ENCODE data around the gene FILIP1L.

GRCh38 chr3:99808163-99808794 lies 306.0 kb downstream of the FILIP1L start:
- TF ChIP-seq, protein P1, sequence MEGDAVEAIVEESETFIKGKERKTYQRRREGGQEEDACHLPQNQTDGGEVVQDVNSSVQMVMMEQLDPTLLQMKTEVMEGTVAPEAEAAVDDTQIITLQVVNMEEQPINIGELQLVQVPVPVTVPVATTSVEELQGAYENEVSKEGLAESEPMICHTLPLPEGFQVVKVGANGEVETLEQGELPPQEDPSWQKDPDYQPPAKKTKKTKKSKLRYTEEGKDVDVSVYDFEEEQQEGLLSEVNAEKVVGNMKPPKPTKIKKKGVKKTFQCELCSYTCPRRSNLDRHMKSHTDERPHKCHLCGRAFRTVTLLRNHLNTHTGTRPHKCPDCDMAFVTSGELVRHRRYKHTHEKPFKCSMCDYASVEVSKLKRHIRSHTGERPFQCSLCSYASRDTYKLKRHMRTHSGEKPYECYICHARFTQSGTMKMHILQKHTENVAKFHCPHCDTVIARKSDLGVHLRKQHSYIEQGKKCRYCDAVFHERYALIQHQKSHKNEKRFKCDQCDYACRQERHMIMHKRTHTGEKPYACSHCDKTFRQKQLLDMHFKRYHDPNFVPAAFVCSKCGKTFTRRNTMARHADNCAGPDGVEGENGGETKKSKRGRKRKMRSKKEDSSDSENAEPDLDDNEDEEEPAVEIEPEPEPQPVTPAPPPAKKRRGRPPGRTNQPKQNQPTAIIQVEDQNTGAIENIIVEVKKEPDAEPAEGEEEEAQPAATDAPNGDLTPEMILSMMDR (conservative IDR thresholded peaks at IDR 0.05; ENCODE audit: low read depth, low read length): peak; percentile 80
- no peak for TF ChIP-seq MAFK (IDR thresholded peaks at IDR 0.05; ENCODE audit: low read depth, low read length)
- no peak for TF ChIP-seq FOS (IDR thresholded peaks at IDR 0.05; ENCODE audit: low read depth, low read length)
- TF ChIP-seq CEBPB (IDR thresholded peaks at IDR 0.05; ENCODE audit: low read depth, low read length): no peak
- TF ChIP-seq POLR2A (IDR thresholded peaks at IDR 0.05; ENCODE audit: low read depth, low read length): no peak
- no peak for TF ChIP-seq MXI1 (IDR thresholded peaks at IDR 0.05; ENCODE audit: borderline replicate concordance, low read depth, low read length)
- TF ChIP-seq BHLHE40 (IDR thresholded peaks at IDR 0.05; ENCODE audit: low read depth, low read length): no peak
- TF ChIP-seq, protein P2, sequence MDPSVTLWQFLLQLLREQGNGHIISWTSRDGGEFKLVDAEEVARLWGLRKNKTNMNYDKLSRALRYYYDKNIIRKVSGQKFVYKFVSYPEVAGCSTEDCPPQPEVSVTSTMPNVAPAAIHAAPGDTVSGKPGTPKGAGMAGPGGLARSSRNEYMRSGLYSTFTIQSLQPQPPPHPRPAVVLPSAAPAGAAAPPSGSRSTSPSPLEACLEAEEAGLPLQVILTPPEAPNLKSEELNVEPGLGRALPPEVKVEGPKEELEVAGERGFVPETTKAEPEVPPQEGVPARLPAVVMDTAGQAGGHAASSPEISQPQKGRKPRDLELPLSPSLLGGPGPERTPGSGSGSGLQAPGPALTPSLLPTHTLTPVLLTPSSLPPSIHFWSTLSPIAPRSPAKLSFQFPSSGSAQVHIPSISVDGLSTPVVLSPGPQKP (IDR thresholded peaks at IDR 0.05; ENCODE audit: borderline replicate concordance, low read depth, low read length): no peak
- no peak for TF ChIP-seq RCOR1 (IDR thresholded peaks at IDR 0.05; ENCODE audit: insufficient replicate concordance, low read length)
- TF ChIP-seq MAZ (IDR thresholded peaks at IDR 0.05; ENCODE audit: borderline replicate concordance, low read depth, low read length): no peak
- TF ChIP-seq RAD21 (IDR thresholded peaks at IDR 0.05; ENCODE audit: low read length): peak; percentile 79
- TF ChIP-seq NFE2L2 (IDR thresholded peaks at IDR 0.05; ENCODE audit: low read depth, low read length): no peak
- TF ChIP-seq USF2 (IDR thresholded peaks at IDR 0.05; ENCODE audit: low read depth, low read length): no peak

All from IMR-90 (cell line).